Left ventricle myocardium inferior (tissue), 1 donor: ENCODE measurements around the gene CD84. TPM values are rescaled to one million over a fixed set of nuclear protein-coding genes. Genes with fewer than 3 reads are reported as not detected.

Experiments used
- DNase-seq: peaks from one replicate; pipeline ENCODE4 v3.0.0-alpha.2; 2020
- H3K27ac ChIP-seq: fragments of 200-600 bp; replicated peaks from 2 replicates; pipeline ENCODE4 v1.8.0; 2021
- H3K27me3 ChIP-seq: fragments of 200-600 bp; 2 replicates; pipeline ENCODE4 v1.8.0; 2021; ENCODE audit warnings: low read depth
- H3K36me3 ChIP-seq: fragments of 200-600 bp; 2 replicates; pipeline ENCODE4 v1.8.0; 2021
- H3K4me1 ChIP-seq: fragments of 200-600 bp; 2 replicates; pipeline ENCODE4 v1.8.0; 2021
- H3K4me3 ChIP-seq: fragments of 200-600 bp; 2 replicates; pipeline ENCODE4 v1.8.0; 2021; ENCODE audit warnings: mild to moderate bottlenecking, moderate library complexity
- H3K9me3 ChIP-seq: fragments of 200-600 bp; replicated peaks from 2 replicates; pipeline ENCODE4 v1.8.0; 2021
- CTCF ChIP-seq: fragments of 200-600 bp; IDR thresholded peaks from 2 replicates; pipeline ENCODE4 v1.8.0; 2021; ENCODE audit warnings: antibody characterized with exemption, mild to moderate bottlenecking, borderline replicate concordance
- intact Hi-C: fragments of 100-400 bp; cut with micrococcal nuclease; formaldehyde crosslinking; loops from one replicate; pipeline ENCODE4 v1.11.0; 2022
- total RNA-seq: library from RNA; stranded (reverse); fragmentation: NEBNext Ultra II Directional; extraction: Animal tissue kit (Norgen Biotek cat#: 25700); gene quantifications from one replicate; pipeline ENCODE4 v1.2.1, GENCODE V29; 2021
- donor health status: DM: no; HTN: yes; CAD: no; lungs with severe emphysema.

Gene CD84
- total RNA-seq, 1 donor from 2014 or later = 3.6 TPM

GRCh38 chr1:160494620-160495019 lies 84.7 kb downstream of the CD84 start:
- peaks cover 13% of the 10 kb centered on the region for H3K27me3 ChIP-seq

GRCh38 chr1:160492617-160493016 lies 86.7 kb downstream of the CD84 start:
- Histone ChIP-seq H3K27ac (no peak overlapping the region), H3K9me3 (no peaks in the 10 kb centered on the region), H3K27me3 (peaks cover 29% of the 10 kb centered on the region), H3K4me3 (no peak overlapping the region), H3K36me3 (no peaks in the 10 kb centered on the region), H3K4me1 (no peaks in the 10 kb centered on the region)
- DNase-seq = no peak
- TF ChIP-seq CTCF = no peak
- intact Hi-C loops = no loop called here

More at GRCh38 chr1:160494620-160495019, 84.7 kb downstream of the CD84 start:
- no peak for TF ChIP-seq CTCF
- no peak for DNase-seq
- Histone ChIP-seq H3K36me3 (no peaks in the 10 kb centered on the region), H3K4me3 (no peak overlapping the region), H3K4me1 (no peaks in the 10 kb centered on the region), H3K9me3 (peaks cover 14% of the 10 kb centered on the region), H3K27ac (no peak overlapping the region)
- intact Hi-C loops = no loop called here

- no peak for DNase-seq
- Histone ChIP-seq H3K4me1 (no peaks in the 10 kb centered on the region), H3K27me3 (peaks cover 34% of the 10 kb centered on the region), H3K36me3 (no peaks in the 10 kb centered on the region), H3K9me3 (no peaks in the 10 kb centered on the region), H3K27ac (no peak overlapping the region), H3K4me3 (no peak overlapping the region)
- intact Hi-C loops = no loop called here
- no peak for TF ChIP-seq CTCF
Observed at GRCh38 chr1:160491981-160492380, 87.3 kb downstream of the CD84 start.

Other genes starting within 250 kb of the CD84 start
- 90.4 TPM for gene COPA, start 236.2 kb downstream of the CD84 start, total RNA-seq
- gene NCSTN, start 236.1 kb downstream of the CD84 start, total RNA-seq = 53.6 TPM
- gene NHLH1, start 212.4 kb downstream of the CD84 start, total RNA-seq = not detected
- 2.1 TPM for gene VANGL2, start 178.9 kb downstream of the CD84 start, total RNA-seq
- gene SLAMF6, start 56.2 kb downstream of the CD84 start, total RNA-seq = 0.22 TPM
- gene SLAMF1, start 67.5 kb upstream of the CD84 start, total RNA-seq = not detected
- gene CD48, start 132.3 kb upstream of the CD84 start, total RNA-seq = 1.3 TPM
- gene SLAMF7, start 159.8 kb upstream of the CD84 start, total RNA-seq = 0.36 TPM
- not detected for gene LY9, start 216.7 kb upstream of the CD84 start, total RNA-seq